Natural killer cell (primary cell): ENCODE measurements around the gene RPS16. TPM values are rescaled to one million over a fixed set of nuclear protein-coding genes. Genes with fewer than 3 reads are reported as not detected.
A peak's percentile ranks its signal among the peaks of the same experiment; 100 is the strongest.
"Not testable (repeated sequence)": the region's sequence is repeated elsewhere in the genome, so short reads cannot be mapped to it uniquely, and the experiment has no call there.

Experiments
- ATAC-seq, 3 donors: fragments of 150-1000 bp in 2 of 3; fragments of 200-7000 bp in 1 of 3; cut with Tn5 transposase; 1 replicate in 1 of 3; 2 replicates in 2 of 3; pipeline ENCODE4 v1.10.0; 2021; ENCODE audit warnings: mild to moderate bottlenecking in 2 of 3, moderate library complexity in 2 of 3
- DNase-seq, 2 donors: peaks; one replicate each; pipeline versions ENCODE4 v3.0.0 to v3.0.0-alpha.2; 2013 to 2021; ENCODE audit warnings: mixed read lengths in 1 of 2
- H3K27ac ChIP-seq: one replicate; pipeline ENCODE4 v1.5.1; 2013; ENCODE audit warnings: mild to moderate bottlenecking, low read length
- H3K27me3 ChIP-seq: one replicate; pipeline ENCODE4 v1.6.1; 2013; ENCODE audit warnings: low read length; ENCODE audit not compliant: control insufficient read depth, insufficient read depth
- H3K36me3 ChIP-seq: one replicate; pipeline ENCODE4 v1.6.1; 2013; ENCODE audit warnings: low read length; ENCODE audit not compliant: control insufficient read depth, insufficient read depth
- H3K4me1 ChIP-seq: one replicate; pipeline ENCODE4 v1.6.1; 2013; ENCODE audit warnings: low read length; ENCODE audit not compliant: control insufficient read depth, insufficient read depth
- H3K4me3 ChIP-seq: one replicate; pipeline ENCODE4 v1.5.1; 2013; ENCODE audit warnings: low read length
- H3K9me3 ChIP-seq: one replicate; pipeline ENCODE4 v1.6.1; 2013; ENCODE audit warnings: low read length; ENCODE audit not compliant: control insufficient read depth, insufficient read depth
- H3K27ac Mint-ChIP-seq, 2 donors: one replicate each; pipeline ENCODE4 v1.8.0; 2022; ENCODE audit warnings: mild to moderate bottlenecking in 2 of 2, mixed read lengths in 2 of 2, moderate library complexity in 1 of 2
- H3K27me3 Mint-ChIP-seq, 2 donors: one replicate each; pipeline ENCODE4 v1.8.0; 2022; ENCODE audit warnings: low read depth in 2 of 2, mixed read lengths in 2 of 2
- H3K36me3 Mint-ChIP-seq: one replicate; pipeline ENCODE4 v1.8.0; 2022; ENCODE audit warnings: mixed read lengths
- H3K4me1 Mint-ChIP-seq, 2 donors: one replicate each; pipeline ENCODE4 v1.8.0; 2022; ENCODE audit warnings: mixed read lengths in 2 of 2
- H3K4me3 Mint-ChIP-seq: one replicate; pipeline ENCODE4 v1.8.0; 2022; ENCODE audit warnings: mild to moderate bottlenecking, moderate library complexity, mixed read lengths
- H3K9me3 Mint-ChIP-seq, 2 donors: one replicate each; pipeline ENCODE4 v1.8.0; 2022; ENCODE audit warnings: mixed read lengths in 2 of 2
- CTCF ChIP-seq: fragments of 200-600 bp; IDR thresholded peaks from one replicate; pipeline ENCODE4 v1.8.0; 2022; ENCODE audit warnings: antibody characterized with exemption
- WGBS: methylation state at CpG from one replicate; pipeline ENCODE4 v1.1.7; 2013; ENCODE audit warnings: missing lambda C conversion rate; ENCODE audit not compliant: insufficient coverage; 5-methylcytosine and 5-hydroxymethylcytosine counted together
- intact Hi-C: fragments of 100-400 bp; cut with micrococcal nuclease; formaldehyde crosslinking; loops from one replicate; pipeline ENCODE4 v1.14.2; 2022
- total RNA-seq, 4 donors: library from RNA; stranded (reverse); fragments of 120-200 nt in 1 of 4; gene quantifications; one replicate each; pipeline versions ENCODE4 v1.2.3 to v1.2.4, GENCODE V29; 2013 to 2022

Gene RPS16
- total RNA-seq, 3 donors from 2014 or later (not counting 1 experiment from before 2014, with no cell fraction given) = 1,227 to 1,543 (median 1,399) TPM

GRCh38 chr19:39481229-39481545 is 45.4 kb upstream of the RPS16 start:
- Histone ChIP-seq H3K9me3 (no peaks in the 10 kb centered on the region), H3K4me1 (peaks cover 19% of the 10 kb centered on the region), H3K27me3 (no peaks in the 10 kb centered on the region), H3K27ac (peak overlapping the region; percentile 77), H3K4me3 (peak overlapping the region; percentile 99), H3K36me3 (peaks cover 9% of the 10 kb centered on the region)
- ATAC-seq = peak in 1 of 3 donors; percentile 3
- peak overlapping the region; percentile 93 for H3K4me3 Mint-ChIP-seq
- no peaks in the 10 kb centered on the region for H3K27me3 Mint-ChIP-seq
- no peaks in the 10 kb centered on the region for H3K36me3 Mint-ChIP-seq
- H3K4me1 Mint-ChIP-seq = peaks cover 20 to 22% of the 10 kb centered on the region in 2 donors
- no peak for TF ChIP-seq CTCF
- under 1% methylated on average over 12 of the region's 12 CpGs for WGBS
- no peaks in the 10 kb centered on the region for H3K9me3 Mint-ChIP-seq
- no peak for DNase-seq
- intact Hi-C loops = loop anchor here (5.0 kb wide), 1 partner anchor 84 kb away; no protein-coding TSS in a partner anchor
- peak overlapping the region; percentile 92 to 94 for H3K27ac Mint-ChIP-seq

GRCh38 chr19:39480337-39481228 is 44.8 kb upstream of the RPS16 start, which contains the start of gene TIMM50:
TSS of gene TIMM50 (plus strand) at chr19:39480838. CDS start at chr19:39480854, 16 bp downstream.
- Mint-ChIP-seq H3K36me3 (no peaks in the 10 kb centered on the region), H3K4me3 (peak within 1 kb of the TSS; percentile 93), H3K27me3 (no peaks in the 10 kb centered on the region), H3K27ac (peak within 1 kb of the TSS; percentile 92 to 94), H3K9me3 (no peaks in the 10 kb centered on the region), H3K4me1 (peaks cover 20 to 22% of the 10 kb centered on the region in 2 donors)
- intact Hi-C loops = loop anchor here (1.0 to 5.0 kb wide), 2 partner anchors 35 to 83 kb away; partner anchors contain the start of gene SUPT5H
- H3K27ac ChIP-seq = peak within 1 kb of the TSS; percentile 77
- no peak for TF ChIP-seq CTCF
- peak; percentile 96 to 97 for DNase-seq
- H3K9me3 ChIP-seq = no peaks in the 10 kb centered on the region
- 1% methylated on average over 60 of the region's 62 CpGs for WGBS
- H3K4me1 ChIP-seq = peaks cover 19% of the 10 kb centered on the region
- H3K27me3 ChIP-seq = no peaks in the 10 kb centered on the region
- peak; percentile 98 to 99 (median 99) for ATAC-seq
- peak within 1 kb of the TSS; percentile 99 for H3K4me3 ChIP-seq
- peaks cover 4% of the 10 kb centered on the region for H3K36me3 ChIP-seq

DNA sequence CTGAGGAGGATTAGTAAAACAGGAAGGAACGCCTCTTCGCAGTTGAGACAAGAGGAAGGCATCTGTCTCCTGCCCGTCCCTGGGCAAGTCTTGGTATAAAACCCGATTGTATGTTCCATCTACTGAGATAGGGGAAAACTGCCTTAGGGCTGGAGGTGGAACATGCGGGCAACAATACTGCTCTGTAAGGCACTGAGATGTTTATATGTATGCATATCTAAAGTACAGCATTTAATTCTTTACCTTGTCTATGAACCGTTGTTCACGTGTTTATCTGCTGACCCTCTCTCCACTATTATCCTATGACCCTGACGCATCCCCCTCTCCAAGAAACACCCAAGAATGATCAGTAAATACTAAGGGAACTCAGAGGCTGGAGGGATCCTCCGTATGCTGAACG is 44.2 kb upstream of the RPS16 start:
- no peak for ATAC-seq
- WGBS = 65% methylated on average over 8 of the region's 10 CpGs
- no peaks in the 10 kb centered on the region for H3K9me3 ChIP-seq
- TF ChIP-seq CTCF = no peak
- DNase-seq = no peak
- Mint-ChIP-seq H3K27me3 (no peaks in the 10 kb centered on the region), H3K9me3 (no peaks in the 10 kb centered on the region), H3K27ac (peak overlapping the region; percentile 92 to 94), H3K4me1 (peaks cover 20 to 22% of the 10 kb centered on the region in 2 donors), H3K36me3 (no peaks in the 10 kb centered on the region), H3K4me3 (peak overlapping the region; percentile 93)
- H3K27ac ChIP-seq = no peak overlapping the region
- peak overlapping the region; percentile 99 for H3K4me3 ChIP-seq
- H3K36me3 ChIP-seq = peaks cover 3% of the 10 kb centered on the region
- intact Hi-C loops = loop anchor here (1.0 to 5.0 kb wide), 2 partner anchors 35 to 83 kb away; partner anchors contain the start of gene SUPT5H
- H3K27me3 ChIP-seq = no peaks in the 10 kb centered on the region
- peaks cover 19% of the 10 kb centered on the region for H3K4me1 ChIP-seq

DNA sequence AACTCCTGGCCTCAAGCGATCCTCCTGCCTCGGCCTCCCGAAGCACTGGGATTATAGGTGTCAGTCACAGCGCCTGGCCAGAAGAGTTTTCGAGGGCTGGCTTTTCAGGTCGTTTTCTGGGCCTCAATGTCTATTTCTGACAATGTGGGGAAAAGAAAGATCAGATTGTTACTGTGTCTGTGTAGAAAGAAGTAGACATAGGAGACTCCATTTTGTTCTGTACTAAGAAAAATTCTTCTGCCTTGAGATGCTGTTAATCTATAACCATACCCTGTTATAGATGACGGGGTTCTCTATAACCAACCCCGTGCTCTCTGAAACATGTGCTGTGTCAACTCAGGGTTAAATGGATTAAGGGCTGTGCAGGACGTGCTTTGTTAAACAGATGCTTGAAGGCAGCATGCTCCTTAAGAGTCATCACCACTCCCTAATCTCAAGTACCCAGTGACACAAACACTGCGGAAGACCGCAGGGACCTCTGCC is 43.6 kb upstream of the RPS16 start:
- peaks cover 20 to 28% of the 10 kb centered on the region in 2 donors for H3K4me1 Mint-ChIP-seq
- H3K36me3 ChIP-seq, H3K9me3 Mint-ChIP-seq, H3K4me3 Mint-ChIP-seq, H3K27me3 ChIP-seq, DNase-seq, intact Hi-C loops, H3K4me3 ChIP-seq, H3K27ac Mint-ChIP-seq, H3K9me3 ChIP-seq, ATAC-seq, H3K27ac ChIP-seq, H3K27me3 Mint-ChIP-seq, H3K36me3 Mint-ChIP-seq: not testable (repeated sequence)
- 94% methylated on average over 10 of the region's 11 CpGs for WGBS
- peaks cover 19% of the 10 kb centered on the region for H3K4me1 ChIP-seq
